Astrocyte (in vitro differentiated cells and primary cell): ENCODE measurements around the gene ASCL2. TPM values are rescaled to one million over a fixed set of nuclear protein-coding genes. Genes with fewer than 3 reads are reported as not detected.

Source experiments
- DNase-seq: peaks from one replicate; pipeline ENCODE4 v3.0.0-alpha.2; 2010; ENCODE audit warnings: low read depth
- FAIRE-seq: peaks from 2 replicates; lab custom pipeline; 2011; peaks lifted over from hg19 to GRCh38; lab: Jason Lieb, UNC
- H2AFZ ChIP-seq: 2 replicates; pipeline ENCODE4 v1.6.0; 2012; ENCODE audit warnings: low read depth, low read length, inconsistent platforms
- H3K27ac ChIP-seq: 2 replicates; pipeline ENCODE4 v1.5.1; 2011; ENCODE audit warnings: low read depth, low read length, inconsistent platforms
- H3K27me3 ChIP-seq: 2 replicates; pipeline ENCODE4 v1.6.0; 2011; ENCODE audit warnings: low read length, inconsistent platforms; ENCODE audit not compliant: insufficient read depth
- H3K36me3 ChIP-seq: 2 replicates; pipeline ENCODE4 v1.5.1; 2011; ENCODE audit warnings: low read length, inconsistent platforms; ENCODE audit not compliant: insufficient read depth
- H3K4me1 ChIP-seq: 2 replicates; pipeline ENCODE4 v1.5.1; 2011; ENCODE audit warnings: low read length, inconsistent platforms; ENCODE audit not compliant: insufficient read depth
- H3K4me2 ChIP-seq: 2 replicates; pipeline ENCODE4 v1.6.0; 2012; ENCODE audit warnings: low read length, inconsistent platforms
- H3K4me3 ChIP-seq: 2 replicates; pipeline ENCODE4 v1.5.1; 2011; ENCODE audit warnings: low read depth, mild to moderate bottlenecking, low read length, inconsistent platforms; ENCODE audit not compliant: insufficient read depth
- H3K79me2 ChIP-seq: 2 replicates; pipeline ENCODE4 v1.6.0; 2012; ENCODE audit warnings: mild to moderate bottlenecking, low read length, inconsistent platforms; ENCODE audit not compliant: insufficient read depth
- H3K9ac ChIP-seq: 2 replicates; pipeline ENCODE4 v1.6.0; 2012; ENCODE audit warnings: mild to moderate bottlenecking, low read length, inconsistent platforms
- H3K9me3 ChIP-seq: 2 replicates; pipeline ENCODE4 v1.5.1; 2012; ENCODE audit warnings: low read depth, mild to moderate bottlenecking, low read length, inconsistent platforms; ENCODE audit not compliant: insufficient read depth
- H4K20me1 ChIP-seq: 2 replicates; pipeline ENCODE4 v1.6.0; 2012; ENCODE audit warnings: low read length, inconsistent platforms; ENCODE audit not compliant: insufficient read depth
- H3K27ac Mint-ChIP-seq: one replicate; pipeline ENCODE4 v1.8.0; 2021; ENCODE audit warnings: mild to moderate bottlenecking, mixed read lengths; ENCODE audit not compliant: unreplicated experiment
- H3K27me3 Mint-ChIP-seq: one replicate; pipeline ENCODE4 v1.8.0; 2021; ENCODE audit warnings: low read depth, mixed read lengths; ENCODE audit not compliant: unreplicated experiment
- H3K36me3 Mint-ChIP-seq: one replicate; pipeline ENCODE4 v1.8.0; 2021; ENCODE audit warnings: low read depth, mixed read lengths; ENCODE audit not compliant: unreplicated experiment
- H3K4me1 Mint-ChIP-seq: one replicate; pipeline ENCODE4 v1.8.0; 2021; ENCODE audit warnings: low read depth, mixed read lengths; ENCODE audit not compliant: unreplicated experiment
- H3K4me3 Mint-ChIP-seq: one replicate; pipeline ENCODE4 v1.8.0; 2021; ENCODE audit warnings: mild to moderate bottlenecking, moderate library complexity, mixed read lengths; ENCODE audit not compliant: unreplicated experiment
- H3K9me3 Mint-ChIP-seq: one replicate; pipeline ENCODE4 v1.8.0; 2021; ENCODE audit warnings: mild to moderate bottlenecking, mixed read lengths; ENCODE audit not compliant: unreplicated experiment
- EZH2 ChIP-seq: IDR thresholded peaks from 2 replicates; pipeline ENCODE4 v1.6.1; 2012; ENCODE audit warnings: mild to moderate bottlenecking, low read length, inconsistent platforms; ENCODE audit not compliant: insufficient read depth
- total RNA-seq: library from RNA; stranded (reverse); gene quantifications from 2 replicates; pipeline ENCODE4 v1.2.1, GENCODE V29; 2021
- TF ChIP-seq, protein P1 (sequence below): IDR thresholded peaks from 2 replicates; pipeline ENCODE4 v1.5.1; 2011; ENCODE audit warnings: low read depth, mild to moderate bottlenecking, inconsistent platforms, low read length, moderate library complexity; ENCODE audit not compliant: insufficient read depth

ASCL2 gene
- total RNA-seq, 1 donor from 2014 or later: not detected

DNA sequence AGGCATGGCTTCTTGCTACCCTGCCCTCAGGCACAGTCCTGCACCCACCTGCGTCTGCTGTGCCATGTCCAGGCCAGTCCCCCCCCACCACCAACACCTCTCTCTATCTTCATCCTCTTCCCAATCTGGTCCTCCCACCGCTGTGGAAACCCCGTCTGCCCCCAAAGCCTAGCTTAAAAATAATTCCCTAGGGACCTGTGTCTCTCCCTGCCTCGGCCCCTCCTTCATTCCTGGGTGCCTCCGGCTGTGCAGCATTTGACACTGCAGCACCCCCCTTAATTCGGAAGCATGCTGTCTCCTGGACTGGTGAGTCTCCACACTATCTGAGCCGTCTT lies 2.5 kb upstream of the ASCL2 start:
- no peak for DNase-seq
- H3K36me3 ChIP-seq: no peaks in the 10 kb centered on the region
- no peak for FAIRE-seq
- no peak overlapping the region for H3K27ac ChIP-seq
- peaks cover 43% of the 10 kb centered on the region for H3K27me3 ChIP-seq
- H3K79me2 ChIP-seq: no peaks in the 10 kb centered on the region
- H3K27me3 Mint-ChIP-seq: peaks cover 69% of the 10 kb centered on the region
- no peaks in the 10 kb centered on the region for H3K4me1 Mint-ChIP-seq
- no peak overlapping the region for H3K9ac ChIP-seq
- no peaks in the 10 kb centered on the region for H4K20me1 ChIP-seq
- H3K9me3 ChIP-seq: no peaks in the 10 kb centered on the region
- H3K4me3 ChIP-seq: no peak overlapping the region
- H3K4me2 ChIP-seq: no peak overlapping the region
- no peaks in the 10 kb centered on the region for H3K36me3 Mint-ChIP-seq
- no peak overlapping the region for H3K27ac Mint-ChIP-seq
- H3K4me3 Mint-ChIP-seq: no peak overlapping the region
- no peak overlapping the region for H2AFZ ChIP-seq
- TF ChIP-seq EZH2: no peak
- TF ChIP-seq, protein P1, sequence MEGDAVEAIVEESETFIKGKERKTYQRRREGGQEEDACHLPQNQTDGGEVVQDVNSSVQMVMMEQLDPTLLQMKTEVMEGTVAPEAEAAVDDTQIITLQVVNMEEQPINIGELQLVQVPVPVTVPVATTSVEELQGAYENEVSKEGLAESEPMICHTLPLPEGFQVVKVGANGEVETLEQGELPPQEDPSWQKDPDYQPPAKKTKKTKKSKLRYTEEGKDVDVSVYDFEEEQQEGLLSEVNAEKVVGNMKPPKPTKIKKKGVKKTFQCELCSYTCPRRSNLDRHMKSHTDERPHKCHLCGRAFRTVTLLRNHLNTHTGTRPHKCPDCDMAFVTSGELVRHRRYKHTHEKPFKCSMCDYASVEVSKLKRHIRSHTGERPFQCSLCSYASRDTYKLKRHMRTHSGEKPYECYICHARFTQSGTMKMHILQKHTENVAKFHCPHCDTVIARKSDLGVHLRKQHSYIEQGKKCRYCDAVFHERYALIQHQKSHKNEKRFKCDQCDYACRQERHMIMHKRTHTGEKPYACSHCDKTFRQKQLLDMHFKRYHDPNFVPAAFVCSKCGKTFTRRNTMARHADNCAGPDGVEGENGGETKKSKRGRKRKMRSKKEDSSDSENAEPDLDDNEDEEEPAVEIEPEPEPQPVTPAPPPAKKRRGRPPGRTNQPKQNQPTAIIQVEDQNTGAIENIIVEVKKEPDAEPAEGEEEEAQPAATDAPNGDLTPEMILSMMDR: no peak
- no peaks in the 10 kb centered on the region for H3K4me1 ChIP-seq
- peaks cover 19% of the 10 kb centered on the region for H3K9me3 Mint-ChIP-seq

DNA sequence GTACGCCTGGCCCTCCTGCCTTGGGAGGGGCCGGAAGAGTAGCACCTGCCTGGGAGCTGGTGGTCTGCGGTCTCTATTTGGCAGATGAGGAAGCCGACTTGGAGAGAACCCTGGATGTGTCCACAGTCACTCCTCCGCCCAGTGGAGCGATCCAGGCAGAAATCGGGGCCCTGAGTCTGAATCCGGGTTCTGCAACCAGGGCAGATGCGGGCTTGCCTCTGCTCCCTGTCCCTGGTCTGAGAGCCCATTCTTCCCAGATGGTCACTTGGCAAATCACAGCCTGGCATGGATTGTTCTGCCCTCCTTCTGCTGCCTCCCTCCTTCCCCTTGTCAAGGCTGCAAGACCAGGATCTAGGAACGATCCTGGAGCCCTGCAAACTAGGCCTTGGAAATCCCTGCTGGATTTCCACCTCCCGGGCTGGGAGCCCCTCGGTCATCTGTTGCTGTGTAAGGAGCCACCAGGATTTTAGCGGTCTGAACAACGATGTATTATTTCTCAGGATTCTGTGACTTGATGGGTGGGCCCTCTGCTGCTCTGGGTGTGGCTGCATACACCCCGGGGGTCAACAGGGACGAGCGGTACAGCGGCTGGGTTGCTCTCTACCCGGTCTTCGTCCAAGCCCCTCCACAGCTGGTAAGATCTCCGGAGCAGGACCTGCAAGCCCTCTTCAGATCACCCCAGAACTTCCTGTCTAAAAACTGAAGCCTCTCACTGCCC lies 2.0 kb upstream of the ASCL2 start:
- no peak overlapping the region for H3K4me3 ChIP-seq
- H3K9ac ChIP-seq: no peak overlapping the region
- peaks cover 43% of the 10 kb centered on the region for H3K27me3 ChIP-seq
- no peak overlapping the region for H3K4me2 ChIP-seq
- no peak overlapping the region for H3K27ac Mint-ChIP-seq
- no peaks in the 10 kb centered on the region for H3K79me2 ChIP-seq
- DNase-seq: no peak
- no peaks in the 10 kb centered on the region for H3K4me1 ChIP-seq
- H3K4me1 Mint-ChIP-seq: no peaks in the 10 kb centered on the region
- TF ChIP-seq, protein P1: no peak
- no peak for TF ChIP-seq EZH2
- H3K27ac ChIP-seq: no peak overlapping the region
- no peaks in the 10 kb centered on the region for H4K20me1 ChIP-seq
- no peak overlapping the region for H3K4me3 Mint-ChIP-seq
- no peaks in the 10 kb centered on the region for H3K36me3 ChIP-seq
- H3K36me3 Mint-ChIP-seq: no peaks in the 10 kb centered on the region
- no peak for FAIRE-seq
- H3K9me3 ChIP-seq: no peaks in the 10 kb centered on the region
- H3K27me3 Mint-ChIP-seq: peaks cover 68% of the 10 kb centered on the region
- H3K9me3 Mint-ChIP-seq: peaks cover 21% of the 10 kb centered on the region
- no peak overlapping the region for H2AFZ ChIP-seq
